ENCODE data around the gene TMEM138.

The TMEM138 gene

DNA sequence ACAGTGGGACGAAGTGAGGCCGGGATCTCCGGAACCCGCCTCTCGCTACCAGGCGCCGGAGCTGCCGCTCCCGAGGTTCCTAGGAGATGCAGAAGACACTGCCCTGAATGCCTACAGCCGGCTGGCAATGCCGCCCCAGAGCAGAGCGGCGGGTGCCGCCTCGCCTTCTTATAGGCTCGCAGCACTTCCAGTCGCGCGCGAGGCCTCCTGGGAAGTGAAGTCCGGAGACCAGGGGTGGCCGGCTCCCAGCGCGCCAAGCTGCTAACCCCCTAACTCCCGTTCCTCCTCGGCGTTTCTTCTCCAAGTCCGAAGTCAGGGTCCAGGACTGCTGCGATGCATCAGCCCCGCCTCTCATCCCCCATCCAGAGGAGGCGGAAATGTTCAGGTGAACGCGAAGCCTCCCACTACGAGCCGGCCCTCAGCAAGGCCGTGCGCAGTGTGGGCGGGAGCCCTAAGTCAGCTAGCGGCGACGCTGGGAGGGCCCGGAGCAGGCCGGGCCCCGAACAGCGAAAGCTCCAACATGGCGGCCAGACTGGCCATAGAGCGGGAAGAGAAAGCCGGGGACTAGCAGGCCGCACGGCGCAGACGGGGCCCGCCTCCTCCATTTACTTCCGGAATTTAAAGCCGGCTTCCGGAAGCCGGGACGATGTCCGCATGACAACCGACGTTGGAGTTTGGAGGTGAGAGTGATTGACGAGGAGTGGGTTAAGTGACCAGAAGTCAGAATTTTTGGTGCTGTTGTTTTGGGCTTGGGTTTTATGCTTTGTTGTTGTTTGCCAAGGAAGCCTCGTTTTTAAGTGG lies at the start of gene TMEM138, which contains the start of gene CYB561A3:
TMEM138 (plus strand) TSS at position 634 of the 801 bp plus-strand sequence. CDS start 2,017 bp downstream, outside the sequence.
CYB561A3 (minus strand) TSS at position 142 of the 801 bp plus-strand sequence. CDS start 5,169 bp downstream, outside the sequence.
- FAIRE-seq, result no peak

DNA sequence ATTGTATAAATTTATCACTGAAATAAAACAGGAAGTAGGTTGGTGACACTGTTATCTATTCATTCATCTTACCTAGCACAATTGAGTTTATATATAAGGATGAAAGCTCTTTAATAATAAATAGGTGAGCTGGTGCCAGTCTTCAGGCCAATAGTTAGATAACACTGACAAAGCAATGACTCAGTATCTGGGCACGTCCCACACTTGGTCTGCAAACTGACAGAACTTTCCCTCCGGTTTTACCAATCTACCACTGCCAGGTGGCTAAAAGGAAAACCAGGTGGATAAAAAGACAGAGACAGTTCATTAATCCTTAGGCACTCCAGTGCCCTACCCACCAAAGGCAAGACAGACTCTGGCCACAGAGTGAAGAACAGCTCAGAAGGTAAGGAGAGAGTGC lies 46.9 kb upstream of the TMEM138 start:
- FAIRE-seq (no peak), DNase-seq (ENCODE audit: insufficient read length, low spot score) (no peak)
- TF ChIP-seq, protein P1, sequence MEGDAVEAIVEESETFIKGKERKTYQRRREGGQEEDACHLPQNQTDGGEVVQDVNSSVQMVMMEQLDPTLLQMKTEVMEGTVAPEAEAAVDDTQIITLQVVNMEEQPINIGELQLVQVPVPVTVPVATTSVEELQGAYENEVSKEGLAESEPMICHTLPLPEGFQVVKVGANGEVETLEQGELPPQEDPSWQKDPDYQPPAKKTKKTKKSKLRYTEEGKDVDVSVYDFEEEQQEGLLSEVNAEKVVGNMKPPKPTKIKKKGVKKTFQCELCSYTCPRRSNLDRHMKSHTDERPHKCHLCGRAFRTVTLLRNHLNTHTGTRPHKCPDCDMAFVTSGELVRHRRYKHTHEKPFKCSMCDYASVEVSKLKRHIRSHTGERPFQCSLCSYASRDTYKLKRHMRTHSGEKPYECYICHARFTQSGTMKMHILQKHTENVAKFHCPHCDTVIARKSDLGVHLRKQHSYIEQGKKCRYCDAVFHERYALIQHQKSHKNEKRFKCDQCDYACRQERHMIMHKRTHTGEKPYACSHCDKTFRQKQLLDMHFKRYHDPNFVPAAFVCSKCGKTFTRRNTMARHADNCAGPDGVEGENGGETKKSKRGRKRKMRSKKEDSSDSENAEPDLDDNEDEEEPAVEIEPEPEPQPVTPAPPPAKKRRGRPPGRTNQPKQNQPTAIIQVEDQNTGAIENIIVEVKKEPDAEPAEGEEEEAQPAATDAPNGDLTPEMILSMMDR (IDR thresholded peaks at IDR 0.05; ENCODE audit: insufficient read depth, missing control alignments), result no peak

More for the DNA sequence above, at the start of gene TMEM138, which contains the start of gene CYB561A3:
- DNase-seq (ENCODE audit: insufficient read length, low spot score), result peak; percentile 83
- TF ChIP-seq, protein P1 (IDR thresholded peaks at IDR 0.05; ENCODE audit: insufficient read depth, missing control alignments), result no peak

DNA sequence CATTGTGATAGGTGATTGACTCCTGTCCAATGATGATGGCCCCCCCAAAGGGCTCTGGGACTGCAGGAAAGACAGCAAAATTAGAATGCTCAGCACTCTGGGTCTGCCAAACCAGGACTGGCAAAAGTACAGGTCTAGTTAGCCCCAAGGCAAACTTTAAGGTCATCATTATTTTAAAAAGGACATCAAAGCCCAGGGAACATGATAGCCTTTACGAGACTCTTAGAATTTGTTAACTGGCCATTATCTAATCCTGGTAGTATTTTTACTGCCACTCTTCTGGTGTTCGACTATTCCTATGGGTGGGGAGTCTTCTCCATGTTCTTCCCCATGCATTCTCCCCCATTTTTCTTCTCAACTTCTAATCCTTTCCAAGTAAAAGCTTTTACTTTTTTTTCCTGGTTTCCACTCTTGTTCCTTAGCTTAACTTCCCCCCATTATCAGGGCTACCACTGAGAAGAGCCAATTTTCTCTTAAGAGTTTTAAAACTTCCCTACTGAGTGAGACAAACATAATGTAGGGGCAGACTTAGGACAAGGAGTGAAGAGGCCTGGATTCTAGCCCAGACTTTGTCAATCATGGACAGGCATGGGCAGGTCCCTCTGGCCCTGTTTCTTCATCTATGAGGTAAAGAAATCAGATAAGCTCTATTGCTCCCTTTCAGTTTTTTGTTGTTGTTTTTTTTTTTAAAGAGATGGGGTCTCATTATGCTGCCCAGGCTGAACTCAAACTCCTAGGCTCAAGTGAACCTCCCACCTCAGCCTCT lies 36.3 kb upstream of the TMEM138 start:
- TF ChIP-seq, protein P1 (IDR thresholded peaks at IDR 0.05; ENCODE audit: insufficient read depth, missing control alignments), result no peak
- FAIRE-seq (no peak), DNase-seq (ENCODE audit: insufficient read length, low spot score) (no peak)

DNA sequence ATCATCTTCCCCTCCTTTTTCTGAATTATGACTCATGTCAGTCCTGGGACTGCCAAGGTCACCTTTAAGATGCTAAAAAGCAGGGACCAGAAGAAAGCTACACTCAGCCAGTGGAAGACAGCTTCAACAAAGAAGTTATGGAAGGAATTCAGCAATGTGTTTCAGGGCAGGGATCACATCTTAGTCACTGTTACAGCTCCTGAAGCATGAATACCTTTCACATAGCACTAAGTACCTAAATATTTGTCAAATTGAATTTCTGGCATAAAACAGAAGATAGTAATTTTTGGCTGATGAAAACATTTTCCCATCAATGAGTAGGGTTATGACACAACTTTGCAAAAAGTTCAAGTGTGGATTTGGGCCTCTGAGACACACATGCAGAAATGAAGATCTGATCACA lies 34.5 kb upstream of the TMEM138 start:
- TF ChIP-seq, protein P1 (IDR thresholded peaks at IDR 0.05; ENCODE audit: insufficient read depth, missing control alignments), result no peak
- DNase-seq (ENCODE audit: insufficient read length, low spot score), result no peak
- peak; percentile 53 for FAIRE-seq

DNA sequence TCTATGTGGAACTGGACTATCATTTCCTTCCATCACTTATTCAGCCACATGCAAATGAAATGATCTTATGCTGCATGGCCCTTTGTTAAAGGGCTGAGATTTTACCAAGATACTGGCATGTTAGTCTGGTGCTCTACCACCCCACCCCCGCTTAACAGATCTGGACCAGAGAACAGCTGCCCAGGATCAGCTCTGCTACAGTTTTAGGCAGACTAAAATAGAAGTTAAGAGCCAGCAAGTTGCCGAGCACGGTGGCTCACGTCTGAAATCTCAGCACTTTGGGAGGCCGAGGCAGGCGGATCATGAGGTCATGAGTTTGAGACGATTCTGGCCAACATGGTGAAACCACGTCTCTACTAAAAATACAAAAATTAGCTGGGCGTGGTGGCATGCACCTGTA lies 33.8 kb upstream of the TMEM138 start:
- TF ChIP-seq, protein P1 (IDR thresholded peaks at IDR 0.05; ENCODE audit: insufficient read depth, missing control alignments), result no peak
- no peak for DNase-seq (ENCODE audit: insufficient read length, low spot score)
- FAIRE-seq, result no peak

DNA sequence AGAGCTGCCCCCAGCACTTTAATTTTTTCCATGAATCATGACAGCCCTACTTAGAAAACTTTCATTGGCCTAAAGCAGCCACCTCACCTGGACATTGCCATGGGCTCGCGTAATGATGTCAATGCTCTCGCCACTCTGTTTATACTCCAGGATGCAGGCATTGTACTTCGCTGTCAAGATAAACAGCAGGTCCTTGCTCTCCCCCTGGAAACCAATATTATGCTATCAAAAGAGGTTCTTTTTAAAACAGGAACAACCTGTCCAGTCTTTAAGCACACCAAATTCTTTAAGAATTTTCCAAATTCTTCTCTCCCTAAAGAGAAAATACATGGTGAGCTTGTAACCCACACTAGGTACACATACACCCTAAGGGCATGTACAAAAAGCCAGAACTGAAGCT lies 32.3 kb upstream of the TMEM138 start:
- FAIRE-seq (no peak), DNase-seq (ENCODE audit: insufficient read length, low spot score) (no peak)
- TF ChIP-seq, protein P1 (IDR thresholded peaks at IDR 0.05; ENCODE audit: insufficient read depth, missing control alignments), result no peak
